Right lobe of liver (tissue), 4 donors: Measurements from ENCODE around the gene SLC43A3.

ENCODE experiments used
- POLR2A ChIP-seq: fragments of 450-650 bp; IDR thresholded peaks from one replicate; pipeline ENCODE4 v1.6.1; 2017; ENCODE audit warnings: antibody characterized with exemption, mild to moderate bottlenecking
- TF ChIP-seq, protein P1 (sequence below), 4 donors: fragments of 200-600 bp in 3 of 4; fragments of 450-650 bp in 1 of 4; IDR thresholded peaks; one replicate each; pipeline versions ENCODE4 v1.5.1 to v1.8.0; 2016 to 2022; ENCODE audit warnings: antibody characterized with exemption in 4 of 4, mild to moderate bottlenecking in 2 of 4
- donor health status: DM: no; HTN: no; CAD: no.
- donor health status: DM: no; HTN: no; CAD: no.
- donor health status: DM: no; HTN: yes; CAD: no.

DNA sequence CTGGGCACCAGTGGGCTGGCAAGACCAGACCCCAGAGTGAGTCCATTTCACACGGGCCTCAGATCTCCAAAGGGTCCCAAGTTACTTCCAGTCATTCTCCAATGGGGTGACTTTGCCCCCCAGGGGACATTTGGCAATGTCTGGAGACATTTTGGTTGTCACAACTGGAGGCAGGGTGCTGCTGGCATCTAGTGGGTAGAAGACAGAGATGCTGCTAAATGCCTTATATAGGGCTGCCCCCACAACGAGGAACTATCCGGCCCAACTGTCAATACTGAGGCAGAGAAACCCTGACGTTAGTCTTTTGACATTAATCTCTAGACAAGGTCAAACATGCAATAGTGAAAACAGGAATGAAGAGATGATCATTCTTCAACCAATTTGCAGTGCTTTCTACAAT is 39.8 kb upstream of the SLC43A3 start:
- TF ChIP-seq, protein P1, sequence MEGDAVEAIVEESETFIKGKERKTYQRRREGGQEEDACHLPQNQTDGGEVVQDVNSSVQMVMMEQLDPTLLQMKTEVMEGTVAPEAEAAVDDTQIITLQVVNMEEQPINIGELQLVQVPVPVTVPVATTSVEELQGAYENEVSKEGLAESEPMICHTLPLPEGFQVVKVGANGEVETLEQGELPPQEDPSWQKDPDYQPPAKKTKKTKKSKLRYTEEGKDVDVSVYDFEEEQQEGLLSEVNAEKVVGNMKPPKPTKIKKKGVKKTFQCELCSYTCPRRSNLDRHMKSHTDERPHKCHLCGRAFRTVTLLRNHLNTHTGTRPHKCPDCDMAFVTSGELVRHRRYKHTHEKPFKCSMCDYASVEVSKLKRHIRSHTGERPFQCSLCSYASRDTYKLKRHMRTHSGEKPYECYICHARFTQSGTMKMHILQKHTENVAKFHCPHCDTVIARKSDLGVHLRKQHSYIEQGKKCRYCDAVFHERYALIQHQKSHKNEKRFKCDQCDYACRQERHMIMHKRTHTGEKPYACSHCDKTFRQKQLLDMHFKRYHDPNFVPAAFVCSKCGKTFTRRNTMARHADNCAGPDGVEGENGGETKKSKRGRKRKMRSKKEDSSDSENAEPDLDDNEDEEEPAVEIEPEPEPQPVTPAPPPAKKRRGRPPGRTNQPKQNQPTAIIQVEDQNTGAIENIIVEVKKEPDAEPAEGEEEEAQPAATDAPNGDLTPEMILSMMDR (IDR thresholded peaks at IDR 0.05): no peak
- TF ChIP-seq POLR2A: no peak
